Prostate gland (tissue), 2 donors: ENCODE data around the gene IQGAP2.

Experiments used
- POLR2A ChIP-seq: fragments of 450-650 bp; IDR thresholded peaks from one replicate; pipeline ENCODE4 v1.6.1; 2016; ENCODE audit warnings: antibody characterized with exemption, mild to moderate bottlenecking
- TF ChIP-seq, protein P1 (sequence below), 4 experiments: fragments of 200-600 bp in 2 of 4; fragments of 450-650 bp in 2 of 4; sonication (generic) in 2 of 4; IDR thresholded peaks; 1 replicate in 3 of 4; 2 replicates in 1 of 4; pipeline ENCODE4 v1.5.1; 2016 to 2019; ENCODE audit warnings: antibody characterized with exemption in 4 of 4, mild to moderate bottlenecking in 2 of 4, moderate library complexity in 2 of 4

DNA sequence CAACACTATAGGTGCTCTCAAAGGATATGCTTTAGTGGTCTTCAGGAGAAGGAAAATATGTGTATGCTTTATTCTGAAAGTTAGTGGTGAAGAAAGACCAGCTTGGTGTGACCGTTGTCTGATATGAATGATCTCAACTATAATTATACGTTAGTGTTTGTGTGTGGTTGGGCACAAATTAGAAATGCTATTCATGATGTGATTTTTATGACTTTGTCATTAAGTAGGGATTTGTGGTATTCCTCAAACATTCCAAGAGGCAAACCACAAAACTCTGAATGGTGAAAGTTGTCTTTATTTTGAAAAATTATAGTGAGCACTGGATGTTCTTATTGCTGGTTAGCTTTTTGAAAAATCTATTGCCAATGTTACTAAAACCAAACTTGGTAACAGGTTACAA lies 306.7 kb downstream of the IQGAP2 start:
- TF ChIP-seq, protein P1, sequence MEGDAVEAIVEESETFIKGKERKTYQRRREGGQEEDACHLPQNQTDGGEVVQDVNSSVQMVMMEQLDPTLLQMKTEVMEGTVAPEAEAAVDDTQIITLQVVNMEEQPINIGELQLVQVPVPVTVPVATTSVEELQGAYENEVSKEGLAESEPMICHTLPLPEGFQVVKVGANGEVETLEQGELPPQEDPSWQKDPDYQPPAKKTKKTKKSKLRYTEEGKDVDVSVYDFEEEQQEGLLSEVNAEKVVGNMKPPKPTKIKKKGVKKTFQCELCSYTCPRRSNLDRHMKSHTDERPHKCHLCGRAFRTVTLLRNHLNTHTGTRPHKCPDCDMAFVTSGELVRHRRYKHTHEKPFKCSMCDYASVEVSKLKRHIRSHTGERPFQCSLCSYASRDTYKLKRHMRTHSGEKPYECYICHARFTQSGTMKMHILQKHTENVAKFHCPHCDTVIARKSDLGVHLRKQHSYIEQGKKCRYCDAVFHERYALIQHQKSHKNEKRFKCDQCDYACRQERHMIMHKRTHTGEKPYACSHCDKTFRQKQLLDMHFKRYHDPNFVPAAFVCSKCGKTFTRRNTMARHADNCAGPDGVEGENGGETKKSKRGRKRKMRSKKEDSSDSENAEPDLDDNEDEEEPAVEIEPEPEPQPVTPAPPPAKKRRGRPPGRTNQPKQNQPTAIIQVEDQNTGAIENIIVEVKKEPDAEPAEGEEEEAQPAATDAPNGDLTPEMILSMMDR (IDR thresholded peaks at IDR 0.05), result no peak
- no peak for TF ChIP-seq POLR2A
